Cerebellar cortex (tissue), 1 donor: ENCODE measurements around the gene SMTN.
A peak's percentile ranks its signal among the peaks of the same experiment; 100 is the strongest.
"Not testable (repeated sequence)": the region's sequence is repeated elsewhere in the genome, so short reads cannot be mapped to it uniquely, and the experiment has no call there.

Experiments
- DNase-seq: peaks from one replicate; pipeline ENCODE4 v3.0.0-alpha.2; 2015; ENCODE audit warnings: low spot score

The SMTN gene

GRCh38 chr22:31073125-31073524, 8.0 kb upstream of the SMTN start:
- not testable (repeated sequence) for DNase-seq

GRCh38 chr22:31073545-31074145, 7.5 kb upstream of the SMTN start:
- DNase-seq: not testable (repeated sequence)

- DNase-seq: no peak
Measured at GRCh38 chr22:31075961-31076360, 5.2 kb upstream of the SMTN start.

- DNase-seq: no peak
Measured at GRCh38 chr22:31077681-31078080, 3.4 kb upstream of the SMTN start.

GRCh38 chr22:31078389-31078788, 2.7 kb upstream of the SMTN start:
- not testable (repeated sequence) for DNase-seq

GRCh38 chr22:31079095-31079642, 1.9 kb upstream of the SMTN start:
- peak; percentile 23 for DNase-seq

GRCh38 chr22:31080164-31080847, 812 bp upstream of the SMTN start:
- no peak for DNase-seq

- no peak for DNase-seq
Measured at GRCh38 chr22:31081963-31082605, 966 bp downstream of the SMTN start.

GRCh38 chr22:31082606-31083376, 1.7 kb downstream of the SMTN start:
- DNase-seq: peak; percentile 60

- no peak for DNase-seq
Measured at GRCh38 chr22:31083377-31083768, 2.3 kb downstream of the SMTN start.

GRCh38 chr22:31083923-31084810, 3.0 kb downstream of the SMTN start:
- no peak for DNase-seq

- DNase-seq: peak; percentile 63
Measured at GRCh38 chr22:31084811-31085492, 3.8 kb downstream of the SMTN start.

GRCh38 chr22:31085493-31085824, 4.3 kb downstream of the SMTN start:
- DNase-seq: no peak

- no peak for DNase-seq
Measured at GRCh38 chr22:31085928-31086327, 4.8 kb downstream of the SMTN start.

GRCh38 chr22:31086703-31087330, 5.7 kb downstream of the SMTN start:
- no peak for DNase-seq

GRCh38 chr22:31087744-31088215, 6.7 kb downstream of the SMTN start:
- no peak for DNase-seq

- no peak for DNase-seq
Measured at GRCh38 chr22:31088233-31088986, 7.3 kb downstream of the SMTN start.

- DNase-seq: peak; percentile 46
Measured at GRCh38 chr22:31089160-31090100, 8.3 kb downstream of the SMTN start.
